NT2/D1 (cell line): Measurements from ENCODE around the gene AGAP2.
"Not testable (repeated sequence)": the region's sequence is repeated elsewhere in the genome, so short reads cannot be mapped to it uniquely, and the experiment has no call there.

Source experiments
- DNase-seq: peaks from one replicate; pipeline ENCODE4 v3.0.0-alpha.2; 2011; ENCODE audit warnings: low read depth, low spot score
- H3K27me3 ChIP-seq: 2 replicates; pipeline ENCODE4 v1.6.0; 2011; ENCODE audit warnings: mild to moderate bottlenecking; ENCODE audit not compliant: insufficient read length, insufficient read depth
- H3K36me3 ChIP-seq: 2 replicates; pipeline ENCODE4 v1.6.1; 2011; ENCODE audit warnings: mild to moderate bottlenecking, low read length, mixed read lengths; ENCODE audit not compliant: insufficient read depth, insufficient read length
- H3K4me1 ChIP-seq: 2 replicates; pipeline ENCODE4 v1.5.1; 2011; ENCODE audit not compliant: insufficient read depth, insufficient read length
- H3K4me3 ChIP-seq: 2 replicates; pipeline ENCODE4 v1.5.1; 2011; ENCODE audit warnings: low read depth; ENCODE audit not compliant: insufficient read length
- H3K9ac ChIP-seq: 2 replicates; pipeline ENCODE4 v1.6.0; 2011; ENCODE audit warnings: low read depth; ENCODE audit not compliant: insufficient read length
- H3K9me3 ChIP-seq: 2 replicates; pipeline ENCODE4 v1.5.1; 2011; ENCODE audit warnings: mild to moderate bottlenecking, low read length; ENCODE audit not compliant: insufficient read depth
- SUZ12 ChIP-seq: IDR thresholded peaks from 2 replicates; pipeline ENCODE4 v1.6.1; 2011; ENCODE audit not compliant: insufficient read length, insufficient read depth; ENCODE audit errors: extremely low read depth
- YY1 ChIP-seq: IDR thresholded peaks from 2 replicates; pipeline ENCODE4 v1.6.1; 2011; ENCODE audit not compliant: insufficient read length, insufficient read depth
- ZNF274 ChIP-seq: IDR thresholded peaks from 2 replicates; pipeline ENCODE4 v1.6.1; 2011; ENCODE audit warnings: mild to moderate bottlenecking, low read depth, low read length

The AGAP2 gene

DNA sequence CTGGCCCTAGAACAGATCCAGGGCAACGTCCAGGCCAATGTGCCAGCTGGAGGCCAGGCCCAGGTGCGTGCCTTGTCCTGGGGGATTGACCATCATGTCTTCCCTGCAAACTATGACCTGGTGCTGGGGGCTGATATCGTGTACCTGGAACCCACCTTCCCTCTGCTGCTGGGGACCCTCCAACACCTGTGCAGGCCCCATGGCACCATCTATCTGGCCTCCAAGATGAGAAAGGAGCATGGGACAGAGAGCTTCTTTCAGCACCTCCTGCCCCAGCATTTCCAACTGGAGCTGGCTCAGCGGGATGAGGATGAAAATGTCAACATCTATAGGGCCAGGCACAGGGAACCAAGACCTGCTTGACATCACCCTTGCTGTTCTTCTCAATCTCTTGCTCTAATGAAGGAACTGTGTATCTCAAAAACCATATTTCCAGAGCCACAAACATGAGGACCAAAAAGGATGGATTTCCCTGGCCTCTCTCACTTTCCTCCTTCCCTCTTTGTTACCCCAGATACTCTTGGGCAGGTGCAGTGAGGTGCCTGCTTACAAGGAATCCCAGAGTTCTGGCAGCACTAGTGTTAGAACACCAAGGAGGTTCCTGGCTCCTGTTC lies 41.8 kb upstream of the AGAP2 start:
- TF ChIP-seq SUZ12 (no peak), ZNF274 (no peak), YY1 (no peak)
- Histone ChIP-seq H3K36me3 (peaks cover 27% of the 10 kb centered on the region), H3K9ac (no peak overlapping the region), H3K9me3 (no peaks in the 10 kb centered on the region), H3K4me1 (no peaks in the 10 kb centered on the region), H3K4me3 (no peak overlapping the region), H3K27me3 (no peaks in the 10 kb centered on the region)
- no peak for DNase-seq

DNA sequence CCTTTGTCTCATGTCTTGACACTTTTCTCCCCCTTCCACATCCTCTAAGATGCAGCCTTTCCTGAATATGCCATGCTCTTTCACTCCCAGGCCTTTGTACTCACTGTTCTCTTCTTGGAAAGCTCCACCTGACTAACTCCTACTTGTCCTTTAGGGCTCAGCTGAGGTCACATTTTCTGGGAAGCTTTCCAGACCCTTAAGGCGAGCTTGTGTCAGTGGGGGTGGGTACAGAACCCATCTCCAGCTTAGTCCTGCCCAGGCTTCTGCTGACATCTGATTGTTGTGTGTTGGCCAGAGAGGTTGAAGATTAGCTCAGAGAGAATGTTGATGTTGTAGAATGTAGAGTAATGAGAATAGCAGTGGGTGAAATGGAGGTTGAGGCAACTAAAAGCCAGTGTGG lies 41.2 kb upstream of the AGAP2 start:
- Histone ChIP-seq H3K36me3 (peaks cover 24% of the 10 kb centered on the region), H3K27me3 (no peaks in the 10 kb centered on the region), H3K4me1 (no peaks in the 10 kb centered on the region), H3K9ac (no peak overlapping the region), H3K4me3 (no peak overlapping the region), H3K9me3 (no peaks in the 10 kb centered on the region)
- TF ChIP-seq SUZ12 = no peak
- no peak for TF ChIP-seq ZNF274
- TF ChIP-seq YY1 = no peak
- no peak for DNase-seq

- DNase-seq = no peak
- Histone ChIP-seq H3K4me1 (no peaks in the 10 kb centered on the region), H3K9ac (no peak overlapping the region), H3K4me3 (no peak overlapping the region), H3K36me3 (peaks cover 13% of the 10 kb centered on the region), H3K9me3 (no peaks in the 10 kb centered on the region), H3K27me3 (no peaks in the 10 kb centered on the region)
- TF ChIP-seq ZNF274 = no peak
- TF ChIP-seq SUZ12 = no peak
- no peak for TF ChIP-seq YY1
Observed at GRCh38 chr12:57777911-57778310, 39.4 kb upstream of the AGAP2 start.

DNA sequence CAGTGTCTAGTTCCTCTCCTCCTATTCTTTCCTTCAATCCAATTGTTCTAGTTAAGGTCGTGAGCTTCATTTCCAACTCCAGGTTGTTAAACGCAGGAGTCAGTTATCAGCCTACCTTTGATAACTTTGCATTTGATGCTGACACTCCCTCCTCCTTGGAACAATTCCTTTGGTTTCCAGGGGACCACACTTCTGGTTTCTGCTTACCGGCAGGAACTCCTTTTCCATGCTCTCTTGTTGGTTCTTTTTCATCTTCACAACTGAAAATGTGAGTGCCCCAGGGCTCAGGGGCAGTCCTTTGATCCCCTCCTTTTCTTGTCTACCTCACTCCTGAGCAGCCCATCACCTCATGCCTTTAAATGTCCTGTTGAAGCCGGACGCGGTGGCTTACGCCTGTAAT lies 38.8 kb upstream of the AGAP2 start:
- Histone ChIP-seq H3K27me3 (no peaks in the 10 kb centered on the region), H3K9ac (no peak overlapping the region), H3K36me3 (peaks cover 13% of the 10 kb centered on the region), H3K4me3 (no peak overlapping the region), H3K4me1 (no peaks in the 10 kb centered on the region), H3K9me3 (no peaks in the 10 kb centered on the region)
- no peak for DNase-seq
- TF ChIP-seq YY1 = no peak

DNA sequence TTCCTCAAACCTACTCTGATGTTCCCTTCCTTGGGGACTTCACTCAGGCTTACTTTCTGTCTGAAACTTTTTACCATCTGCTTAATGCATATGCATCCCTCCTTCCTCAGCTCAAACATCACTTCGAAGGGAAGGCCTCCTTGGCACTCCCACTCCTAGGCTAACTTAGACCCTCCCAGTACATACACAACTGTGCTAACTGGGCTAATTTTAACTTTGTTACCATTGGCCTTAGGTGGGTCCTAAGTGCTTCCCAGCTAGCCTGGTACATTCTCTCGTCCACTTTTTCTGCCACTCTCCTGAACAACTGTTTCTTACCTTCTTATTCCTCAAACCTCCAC lies 37.7 kb upstream of the AGAP2 start:
- no peak overlapping the region for H3K4me3 ChIP-seq
- no peak for DNase-seq
- H3K4me1 ChIP-seq = no peaks in the 10 kb centered on the region
- H3K9me3 ChIP-seq = no peaks in the 10 kb centered on the region
- H3K9ac ChIP-seq = no peak overlapping the region
- H3K27me3 ChIP-seq = no peaks in the 10 kb centered on the region
- peaks cover 13% of the 10 kb centered on the region for H3K36me3 ChIP-seq
- TF ChIP-seq SUZ12 (no peak), ZNF274 (no peak), YY1 (no peak)

GRCh38 chr12:57775563-57776246 lies 37.2 kb upstream of the AGAP2 start:
- Histone ChIP-seq H3K36me3 (peaks cover 16% of the 10 kb centered on the region), H3K9me3 (no peaks in the 10 kb centered on the region), H3K9ac (no peak overlapping the region), H3K4me1 (no peaks in the 10 kb centered on the region), H3K4me3 (no peak overlapping the region), H3K27me3 (no peaks in the 10 kb centered on the region)
- DNase-seq = no peak
- TF ChIP-seq SUZ12 (no peak), YY1 (no peak), ZNF274 (no peak)

- Histone ChIP-seq H3K9me3 (no peaks in the 10 kb centered on the region), H3K4me3 (no peak overlapping the region), H3K4me1 (no peaks in the 10 kb centered on the region), H3K36me3 (peaks cover 16% of the 10 kb centered on the region), H3K27me3 (no peaks in the 10 kb centered on the region), H3K9ac (no peak overlapping the region)
- no peak for TF ChIP-seq YY1
- no peak for TF ChIP-seq ZNF274
- TF ChIP-seq SUZ12 = no peak
- DNase-seq = no peak
Observed at GRCh38 chr12:57775044-57775443, 36.5 kb upstream of the AGAP2 start.

- peaks cover 20% of the 10 kb centered on the region for H3K36me3 ChIP-seq
- not testable (repeated sequence) for H3K9ac ChIP-seq, DNase-seq, H3K27me3 ChIP-seq, H3K4me1 ChIP-seq, H3K9me3 ChIP-seq, H3K4me3 ChIP-seq
Observed at GRCh38 chr12:57774634-57775033, 36.1 kb upstream of the AGAP2 start.
